HG03196 (cell line): Measurements from ENCODE around the gene C2CD4D.

ENCODE experiments used
- ATAC-seq: cut with Tn5 transposase; IDR thresholded peaks from one replicate; pipeline ENCODE4 v1.9.1; 2021; ENCODE audit not compliant: unreplicated experiment

C2CD4D gene

GRCh38 chr1:151790940-151791651 is 48.5 kb downstream of the C2CD4D start:
- no peak for ATAC-seq

GRCh38 chr1:151790071-151790939 is 49.3 kb downstream of the C2CD4D start, which contains the start of gene TDRKH:
Gene TDRKH (minus strand): TSS chr1:151790500. CDS start chr1:151783022, 7,478 bp downstream.
- ATAC-seq: peak; percentile 96
